Suppressor macrophage (primary cell): ENCODE measurements around the gene SOX12.
A peak's percentile ranks its signal among the peaks of the same experiment; 100 is the strongest.
"Not testable (repeated sequence)": the region's sequence is repeated elsewhere in the genome, so short reads cannot be mapped to it uniquely, and the experiment has no call there.

Experiments used
- DNase-seq, 4 experiments: peaks; one replicate each; pipeline ENCODE4 v3.0.0-alpha.2; 2020 to 2022

SOX12 gene

GRCh38 chr20:362271-363254, 37.2 kb downstream of the SOX12 start:
- peak; percentile 90 to 95 (median 92) for DNase-seq

DNA sequence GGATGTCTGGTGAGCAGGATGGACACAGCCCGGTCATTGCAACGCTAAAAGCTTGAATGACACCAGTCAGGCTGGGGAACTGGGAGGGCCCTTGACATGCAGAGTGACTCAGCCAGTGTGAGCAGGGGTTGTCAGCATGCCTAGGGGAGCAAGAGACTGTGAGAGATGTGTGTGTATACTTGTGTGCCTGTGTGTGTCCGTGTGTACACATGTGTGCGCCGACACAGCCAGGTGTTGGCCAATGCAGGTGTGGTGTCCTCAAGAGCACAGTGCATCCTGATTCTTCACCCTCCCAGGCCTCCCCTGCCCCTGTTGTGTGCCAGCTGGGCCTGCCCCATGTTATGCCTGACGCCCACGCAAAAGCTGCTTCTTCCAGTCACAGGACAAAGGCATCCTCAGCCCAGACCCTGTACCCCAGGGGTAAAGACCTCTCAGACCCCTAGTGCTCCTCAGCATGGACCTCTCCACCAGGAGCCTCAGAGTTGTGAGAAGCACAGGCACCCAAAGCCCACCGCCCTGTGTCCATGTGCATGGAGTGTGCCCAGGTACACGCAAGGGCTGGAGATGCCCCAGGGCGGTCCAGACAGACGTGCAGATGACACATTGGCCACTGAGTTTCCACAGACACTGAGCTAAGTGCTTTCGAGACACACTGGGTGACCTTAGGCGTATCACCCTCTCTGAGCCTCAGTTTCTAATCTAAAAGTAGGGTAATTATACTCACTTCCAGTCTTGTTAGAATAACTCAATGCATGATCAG, 38.1 kb downstream of the SOX12 start:
- peak; percentile 57 to 75 (median 67) for DNase-seq

GRCh38 chr20:364905-365794, 39.8 kb downstream of the SOX12 start:
- DNase-seq = no peak

DNA sequence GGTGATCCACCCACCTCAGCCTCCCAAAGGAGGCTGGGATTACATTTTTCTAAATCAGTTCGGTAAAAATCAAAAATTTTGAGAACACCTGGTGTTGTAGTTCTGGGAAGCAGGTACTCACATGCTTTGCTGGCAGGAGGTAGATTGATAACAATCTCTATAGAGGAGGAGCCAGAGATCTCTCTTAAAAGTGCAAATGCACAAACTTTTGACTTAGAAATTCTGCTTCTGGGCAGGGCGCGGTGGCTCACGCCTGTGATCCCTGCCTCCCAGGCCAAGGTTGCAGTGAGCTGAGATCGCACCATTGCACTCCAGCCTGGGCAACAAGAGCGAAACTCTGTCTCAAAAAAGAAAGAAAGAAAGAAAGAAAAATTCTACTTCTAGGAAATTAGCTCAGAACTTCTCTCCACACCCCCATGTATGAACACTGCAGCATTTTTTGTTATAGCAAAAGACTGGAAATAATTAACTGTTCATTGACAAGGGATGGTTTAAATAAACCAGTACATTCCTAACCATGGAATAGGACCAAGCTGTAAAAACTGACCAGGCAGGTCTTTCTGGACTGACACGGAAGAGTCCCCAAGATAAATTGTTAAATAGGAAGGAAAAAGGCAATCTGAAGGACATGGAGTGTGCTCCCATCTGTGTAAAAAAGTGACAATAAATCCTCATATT, 40.8 kb downstream of the SOX12 start:
- no peak for DNase-seq

DNA sequence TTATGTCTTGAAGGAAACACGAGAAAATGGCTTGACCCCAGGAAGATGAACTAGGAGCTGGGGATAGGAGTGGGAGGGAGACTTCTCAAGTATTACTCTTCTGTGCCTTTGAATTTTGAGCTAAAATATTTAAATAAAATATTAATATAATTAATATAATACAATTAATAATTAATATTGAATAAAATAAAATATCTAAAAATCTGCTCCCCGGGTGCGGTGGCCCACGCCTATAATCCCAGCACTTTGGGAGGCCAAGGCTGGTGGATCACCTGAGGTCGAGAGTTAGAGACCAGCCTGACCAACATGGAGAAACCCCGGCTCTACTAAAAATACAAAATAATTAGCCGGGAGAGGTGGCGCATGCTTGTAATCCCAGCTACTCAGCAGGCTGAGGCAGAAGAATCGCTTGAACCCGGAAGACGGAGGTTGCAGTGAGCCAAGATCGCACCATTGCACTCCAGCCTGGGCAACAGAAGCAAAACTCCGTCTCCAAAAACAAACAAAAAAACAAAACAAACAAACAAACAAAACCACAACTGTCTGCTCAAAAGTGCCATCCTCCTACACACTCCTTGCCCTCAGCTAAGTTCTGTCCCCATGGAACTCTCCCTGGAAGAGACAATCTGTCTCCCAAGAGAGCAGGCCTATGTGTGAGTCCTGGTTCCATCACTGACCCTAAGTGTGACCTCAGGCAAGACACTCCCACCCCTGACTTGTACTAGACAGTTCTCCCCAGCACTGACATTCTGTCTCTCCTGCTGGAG, 41.5 kb downstream of the SOX12 start:
- DNase-seq = no peak

DNA sequence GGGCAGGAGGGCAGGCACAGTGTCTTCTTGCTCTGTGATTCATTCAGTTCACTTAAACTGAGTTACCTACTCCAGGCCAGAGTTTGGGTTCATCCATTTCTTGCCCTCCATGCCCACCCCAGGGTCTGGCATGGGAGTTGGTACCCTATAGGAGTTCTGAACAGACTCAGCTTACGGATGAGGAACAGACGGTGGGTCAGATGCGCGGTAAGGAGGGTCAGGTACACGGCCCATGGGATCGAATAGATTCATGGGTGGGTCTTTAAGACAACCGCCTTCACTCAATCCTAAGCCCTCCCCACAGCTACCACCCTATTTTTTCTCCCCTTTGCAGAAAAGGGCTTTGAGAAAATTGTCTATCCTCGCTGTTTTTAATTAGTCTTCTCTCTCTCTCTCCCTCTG, 42.1 kb downstream of the SOX12 start:
- DNase-seq = no peak

GRCh38 chr20:368915-369314, 43.6 kb downstream of the SOX12 start:
- DNase-seq = no peak

- no peak for DNase-seq
Measured at GRCh38 chr20:370151-370600, 44.8 kb downstream of the SOX12 start.

DNA sequence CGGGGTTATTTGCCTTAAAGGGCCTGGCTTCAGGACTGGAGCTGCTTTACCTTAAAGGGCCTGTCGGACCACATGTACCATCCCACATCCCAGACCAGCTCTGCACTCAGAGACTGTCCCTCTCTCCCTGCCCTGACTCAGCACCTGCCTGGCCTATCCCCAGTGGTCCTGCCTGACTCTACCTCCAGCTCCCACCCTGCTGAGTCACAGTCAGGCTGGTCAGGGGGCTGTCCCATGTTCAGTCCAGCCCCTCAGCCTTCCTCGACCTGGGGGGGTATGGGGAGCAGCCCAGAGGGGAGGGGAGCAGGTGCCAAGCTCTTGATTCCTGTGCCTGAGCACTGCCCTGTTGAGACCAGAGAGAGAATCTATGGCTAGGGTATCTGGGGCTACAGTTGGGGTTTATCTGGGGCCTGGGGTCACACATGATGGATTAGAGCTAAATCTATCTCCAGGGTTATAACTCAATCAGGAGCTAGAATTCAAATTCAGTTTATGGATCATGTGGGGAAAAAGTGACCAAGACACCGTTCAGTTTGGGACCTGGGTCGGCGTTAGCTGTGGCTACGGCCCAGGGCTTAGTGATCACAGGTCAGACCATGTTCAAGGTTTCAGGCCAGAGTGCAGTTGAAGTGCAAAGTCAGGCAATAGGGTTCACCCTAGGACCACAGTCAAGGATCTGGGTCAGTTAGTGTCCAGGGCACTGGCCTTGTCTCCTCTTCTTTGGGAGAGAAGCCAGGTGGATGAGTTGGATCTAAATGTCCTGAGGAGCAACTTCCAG, 45.8 kb downstream of the SOX12 start:
- no peak for DNase-seq

DNA sequence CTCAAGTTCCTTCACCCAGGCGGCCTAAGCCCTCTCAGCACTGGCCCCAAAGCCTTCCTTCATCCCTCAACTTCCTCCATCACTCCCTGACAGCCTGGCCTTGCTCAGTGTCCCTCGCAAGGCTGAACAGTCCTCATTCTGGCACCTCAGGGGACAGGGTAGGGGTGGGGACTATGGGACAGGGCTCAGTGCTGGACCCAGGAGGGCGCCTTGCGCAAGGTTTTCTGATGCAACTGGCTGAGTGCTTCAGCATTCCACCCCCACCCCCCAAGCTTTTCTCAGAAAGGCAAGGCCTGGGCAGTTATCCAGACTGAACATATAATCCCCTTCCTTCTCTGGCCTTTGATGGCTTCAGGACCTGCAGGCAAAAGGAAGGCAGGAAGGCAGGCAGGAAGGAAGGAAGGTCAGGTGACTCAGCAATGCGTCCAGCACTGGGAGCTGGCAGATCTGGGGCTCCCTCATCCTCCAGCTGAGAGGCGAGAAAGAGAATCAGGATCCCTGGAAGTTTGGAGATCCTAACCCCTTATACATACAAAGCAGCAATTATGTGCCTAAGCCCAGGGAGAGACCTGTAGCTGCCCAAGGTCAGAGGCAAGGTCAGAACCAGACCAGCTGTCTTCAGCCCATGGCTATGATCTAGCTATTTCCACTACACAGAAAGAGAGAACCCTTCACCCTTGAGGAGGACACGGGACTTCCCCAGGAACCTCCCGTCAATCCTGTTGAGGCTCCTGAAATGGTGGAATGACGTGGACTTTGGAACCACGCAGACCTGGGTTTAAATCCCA, 46.6 kb downstream of the SOX12 start:
- DNase-seq = peak; percentile 58 to 77 (median 70)

DNA sequence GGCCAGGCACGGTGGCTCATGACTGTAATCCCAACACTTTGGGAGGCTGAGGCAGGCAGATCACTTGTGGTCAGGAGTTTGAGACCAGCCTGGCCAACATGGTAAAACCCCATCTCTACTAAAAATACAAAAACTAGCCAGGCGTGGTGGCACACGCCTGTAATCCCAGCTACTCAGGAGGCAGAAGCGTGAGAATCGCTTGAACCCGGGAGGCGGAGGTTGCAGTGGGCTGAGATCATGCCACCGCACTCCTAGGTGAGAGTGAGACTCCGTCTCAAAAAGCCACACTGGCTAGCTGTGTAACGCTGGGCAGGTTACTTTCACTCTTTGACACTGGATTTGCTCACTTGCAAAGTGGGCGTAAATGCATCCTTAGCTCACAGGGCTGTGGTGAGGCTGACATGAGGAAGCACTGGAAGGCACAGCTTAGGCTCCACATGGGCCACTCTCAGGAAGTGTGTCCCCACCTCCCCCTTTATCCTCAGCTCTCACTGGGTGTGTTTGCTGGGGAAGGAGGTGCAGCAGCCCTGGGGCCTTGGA, 47.3 kb downstream of the SOX12 start:
- DNase-seq = peak; percentile 69 to 88 (median 82)

DNA sequence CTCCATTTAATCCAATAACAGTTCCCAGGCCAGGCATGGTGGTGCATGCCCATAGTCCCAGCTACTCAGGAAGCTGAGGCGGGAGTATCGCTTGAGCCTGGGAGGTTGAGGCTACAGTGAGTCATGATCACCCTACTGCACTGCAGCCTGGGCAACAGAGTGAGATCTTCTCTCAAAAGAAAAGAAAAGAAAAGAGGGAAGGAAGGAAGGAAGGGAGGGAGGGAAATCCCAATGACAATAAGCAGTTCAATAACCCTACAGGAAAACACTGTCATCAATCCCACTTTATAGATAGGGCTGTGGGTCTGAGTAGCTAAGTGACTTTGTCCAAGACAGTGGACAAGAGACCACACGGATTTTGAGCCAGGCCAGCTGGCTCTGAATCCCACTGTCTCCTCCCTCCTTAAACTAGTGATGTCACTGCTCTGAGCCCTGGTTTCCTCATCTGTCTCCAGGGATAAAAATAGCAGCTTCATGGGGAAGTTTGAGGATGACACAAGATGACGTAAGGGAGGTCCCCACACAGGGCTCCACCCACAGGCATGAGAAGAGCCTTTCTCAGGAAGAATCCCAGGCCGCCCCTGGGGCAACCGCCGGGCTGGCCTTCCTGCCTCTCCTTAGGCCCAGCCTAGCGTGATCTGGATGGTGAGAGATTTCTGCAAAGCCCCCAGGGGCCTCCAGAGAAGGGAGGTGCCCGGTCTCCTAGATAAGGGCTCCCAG, 48.0 kb downstream of the SOX12 start:
- DNase-seq = peak; percentile 91 to 97 (median 93)

GRCh38 chr20:375265-375889, 50.0 kb downstream of the SOX12 start:
- DNase-seq = no peak

GRCh38 chr20:376089-376488, 50.7 kb downstream of the SOX12 start:
- no peak for DNase-seq

GRCh38 chr20:376750-377149, 51.4 kb downstream of the SOX12 start:
- peak in 1 of 4 experiments; percentile 20 for DNase-seq

GRCh38 chr20:377578-377977, 52.2 kb downstream of the SOX12 start:
- DNase-seq = not testable (repeated sequence)

GRCh38 chr20:378961-379336, 53.6 kb downstream of the SOX12 start:
- DNase-seq = no peak
